Activated gamma-delta T cell treated with Interleukin-2 at 50 U/mL for 16 hours (primary cell): ENCODE measurements around the gene ZBTB49.
"Not testable (repeated sequence)": the region's sequence is repeated elsewhere in the genome, so short reads cannot be mapped to it uniquely, and the experiment has no call there.

Source experiments
- DNase-seq: peaks from one replicate; pipeline ENCODE4 v3.0.0-alpha.2; 2020

ZBTB49 gene, protein sequence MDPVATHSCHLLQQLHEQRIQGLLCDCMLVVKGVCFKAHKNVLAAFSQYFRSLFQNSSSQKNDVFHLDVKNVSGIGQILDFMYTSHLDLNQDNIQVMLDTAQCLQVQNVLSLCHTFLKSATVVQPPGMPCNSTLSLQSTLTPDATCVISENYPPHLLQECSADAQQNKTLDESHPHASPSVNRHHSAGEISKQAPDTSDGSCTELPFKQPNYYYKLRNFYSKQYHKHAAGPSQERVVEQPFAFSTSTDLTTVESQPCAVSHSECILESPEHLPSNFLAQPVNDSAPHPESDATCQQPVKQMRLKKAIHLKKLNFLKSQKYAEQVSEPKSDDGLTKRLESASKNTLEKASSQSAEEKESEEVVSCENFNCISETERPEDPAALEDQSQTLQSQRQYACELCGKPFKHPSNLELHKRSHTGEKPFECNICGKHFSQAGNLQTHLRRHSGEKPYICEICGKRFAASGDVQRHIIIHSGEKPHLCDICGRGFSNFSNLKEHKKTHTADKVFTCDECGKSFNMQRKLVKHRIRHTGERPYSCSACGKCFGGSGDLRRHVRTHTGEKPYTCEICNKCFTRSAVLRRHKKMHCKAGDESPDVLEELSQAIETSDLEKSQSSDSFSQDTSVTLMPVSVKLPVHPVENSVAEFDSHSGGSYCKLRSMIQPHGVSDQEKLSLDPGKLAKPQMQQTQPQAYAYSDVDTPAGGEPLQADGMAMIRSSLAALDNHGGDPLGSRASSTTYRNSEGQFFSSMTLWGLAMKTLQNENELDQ

DNA sequence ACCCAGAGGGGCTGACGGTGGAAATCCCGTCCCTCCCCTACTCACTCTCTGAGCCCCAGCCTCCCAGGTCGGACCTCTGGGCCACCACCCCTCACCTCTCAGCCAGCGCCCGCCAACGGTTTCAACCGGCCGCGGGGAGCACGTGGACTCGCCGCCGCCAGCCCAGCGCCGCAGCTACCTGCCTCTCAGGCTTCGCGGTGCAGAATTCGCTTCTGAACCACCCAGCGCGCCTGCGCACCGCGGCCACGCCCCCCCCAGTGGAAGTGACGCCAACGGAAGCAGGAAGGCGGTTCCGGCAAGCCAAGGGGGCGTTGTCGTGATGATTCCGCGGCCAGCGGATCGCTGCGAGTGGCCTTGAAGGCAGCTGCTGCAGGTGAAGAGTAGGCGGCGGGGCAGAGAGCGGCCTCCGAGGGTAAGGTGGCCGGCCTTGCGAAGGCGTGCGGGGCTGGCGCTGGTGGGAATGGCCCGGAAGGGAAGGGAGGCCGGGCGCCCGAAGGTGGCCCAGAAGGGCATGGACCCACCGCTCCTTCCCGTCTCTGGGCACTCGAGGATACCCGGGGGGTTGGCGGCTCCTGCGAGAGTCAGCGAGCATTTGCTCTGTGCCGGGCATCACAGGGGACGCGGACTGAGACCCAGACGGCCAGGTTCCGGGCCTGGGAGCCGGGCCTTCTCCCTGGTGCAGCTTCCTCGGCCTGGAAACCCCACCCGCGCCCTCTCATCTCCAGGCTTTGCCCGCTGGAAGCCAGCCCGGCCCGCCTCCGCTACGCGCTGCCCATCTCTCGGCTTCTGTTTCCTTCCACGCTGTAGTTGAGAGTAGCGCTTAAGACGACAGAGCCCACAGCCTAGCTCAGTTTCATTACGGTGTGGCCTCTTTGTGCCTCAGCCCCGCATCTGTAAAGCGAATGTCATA, at the start of gene ZBTB49, which contains the start of gene LYAR:
ZBTB49 (plus strand) TSS at position 311 of the 910 bp plus-strand sequence. CDS start 9,695 bp downstream, outside the sequence.
LYAR (minus strand) TSS at position 214 of the 910 bp plus-strand sequence. CDS start 6,412 bp downstream, outside the sequence.
- peak; percentile 98 for DNase-seq

- no peak for DNase-seq
Measured at GRCh38 chr4:4245172-4245571, 44.9 kb upstream of the ZBTB49 start.

- no peak for DNase-seq
Measured at GRCh38 chr4:4247696-4248028, 42.4 kb upstream of the ZBTB49 start.

GRCh38 chr4:4248029-4248884, 41.8 kb upstream of the ZBTB49 start, which contains the start of gene TMEM128:
Gene TMEM128, minus strand, starts transcription at chr4:4248223. Its CDS starts 21 bp downstream, at chr4:4248202.
- peak; percentile 89 for DNase-seq

GRCh38 chr4:4248885-4249203, 41.2 kb upstream of the ZBTB49 start:
- no peak for DNase-seq

DNA sequence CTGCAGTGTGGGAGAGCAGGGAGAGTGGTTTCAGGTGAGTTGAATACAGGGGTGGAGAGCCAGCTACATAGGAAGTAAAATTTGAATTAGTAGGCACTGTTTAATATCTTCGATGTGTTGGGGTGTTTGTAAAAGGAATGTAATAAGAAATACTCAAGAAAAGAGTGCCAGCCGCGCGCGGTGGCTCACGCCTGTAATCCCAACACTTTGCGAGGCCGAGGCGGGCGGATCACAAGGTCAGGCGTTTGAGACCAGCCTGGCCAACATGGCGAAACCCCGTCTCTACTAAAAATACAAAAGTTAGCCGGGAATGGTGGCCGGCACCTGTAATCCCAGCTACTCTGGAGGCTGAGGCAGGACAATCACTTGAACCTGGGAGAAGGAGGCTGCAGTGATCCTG, 40.7 kb upstream of the ZBTB49 start:
- DNase-seq: not testable (repeated sequence)

DNA sequence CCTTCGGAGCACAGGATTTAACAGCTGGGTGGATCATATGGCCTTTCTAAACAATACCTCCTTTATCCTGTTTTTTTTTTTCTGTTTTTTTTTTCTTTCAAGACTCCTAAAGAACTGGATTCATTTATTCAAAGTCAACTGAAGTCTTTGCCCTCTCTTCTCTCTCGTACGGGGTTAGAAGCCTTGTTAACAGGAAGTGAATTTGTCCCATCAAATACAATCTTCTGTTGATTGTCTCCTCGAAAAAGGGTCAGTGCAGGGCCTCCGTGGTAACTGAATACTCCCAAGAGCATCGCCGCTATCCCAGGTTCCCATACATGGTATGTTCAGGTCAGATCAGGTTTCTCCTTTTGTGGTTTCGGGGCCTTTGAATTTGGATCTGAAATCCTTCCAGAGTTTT, 40.2 kb upstream of the ZBTB49 start:
- DNase-seq: no peak

DNA sequence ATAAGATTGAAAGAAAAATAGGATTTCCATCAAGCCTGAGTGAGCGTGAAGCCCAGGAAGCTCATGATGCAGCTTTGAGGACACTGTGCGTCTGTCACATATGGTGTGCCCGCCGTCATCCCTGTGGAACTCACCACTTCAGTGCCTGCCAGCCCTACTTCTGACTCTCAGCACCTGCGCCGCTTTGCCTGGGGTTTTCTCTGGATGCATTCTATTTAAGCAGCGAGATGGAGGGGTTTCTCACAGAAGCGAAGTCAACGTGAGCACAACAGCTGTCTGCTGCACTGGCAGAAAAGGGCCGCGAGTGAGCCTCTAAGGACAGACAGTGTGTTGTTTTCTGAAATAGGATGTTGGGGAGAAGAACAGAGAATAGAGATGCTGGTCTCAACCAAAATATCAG, 35.9 kb upstream of the ZBTB49 start:
- no peak for DNase-seq

- no peak for DNase-seq
Measured at GRCh38 chr4:4254666-4255065, 35.4 kb upstream of the ZBTB49 start.

- no peak for DNase-seq
Measured at GRCh38 chr4:4256799-4257198, 33.3 kb upstream of the ZBTB49 start.

DNA sequence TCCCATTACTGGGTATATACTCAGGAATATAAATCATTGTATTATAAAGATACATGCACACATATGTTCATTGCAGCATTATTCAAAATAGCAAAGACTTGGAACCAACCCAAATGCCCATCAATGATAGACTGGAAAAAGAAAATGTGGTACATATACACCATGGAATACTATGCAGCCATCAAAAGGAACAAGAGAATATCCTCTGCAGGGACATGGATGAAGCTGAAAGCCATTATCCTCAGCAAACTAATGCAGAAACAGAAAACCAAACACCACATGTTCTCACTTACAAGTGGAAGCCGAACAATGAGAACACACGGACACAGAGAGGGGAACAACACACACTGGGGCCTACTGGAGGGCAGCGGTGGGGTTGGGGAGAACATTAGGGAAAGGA, 32.3 kb upstream of the ZBTB49 start:
- not testable (repeated sequence) for DNase-seq

DNA sequence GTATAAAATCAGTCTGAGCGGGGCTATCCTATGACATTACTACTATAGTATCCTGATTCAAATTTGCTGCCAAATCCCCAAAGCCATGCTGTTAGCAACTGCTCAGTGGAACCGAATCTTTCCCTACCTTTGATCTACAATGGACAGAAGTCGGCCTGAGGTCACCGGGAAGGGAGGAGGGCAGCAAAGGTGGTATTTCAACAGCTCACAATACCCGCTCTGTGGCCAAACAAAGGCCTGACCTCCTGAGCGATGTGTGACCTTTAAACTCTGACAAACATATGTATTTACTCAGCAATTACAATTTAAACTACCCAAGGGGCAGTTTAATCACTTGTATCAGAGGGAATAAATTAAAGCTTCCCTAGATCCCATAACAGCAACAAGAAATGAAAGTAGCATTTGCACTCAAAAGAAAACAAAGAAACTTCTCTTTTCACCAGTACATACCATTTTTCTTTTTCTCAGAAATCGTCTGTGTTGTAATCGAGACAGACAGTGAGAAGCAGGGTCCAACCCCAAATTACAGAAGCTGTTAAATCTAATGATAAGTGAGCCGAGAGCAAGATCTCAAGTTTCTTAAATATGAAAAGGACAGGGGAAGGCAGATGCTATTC, 30.5 kb upstream of the ZBTB49 start:
- DNase-seq: no peak

DNA sequence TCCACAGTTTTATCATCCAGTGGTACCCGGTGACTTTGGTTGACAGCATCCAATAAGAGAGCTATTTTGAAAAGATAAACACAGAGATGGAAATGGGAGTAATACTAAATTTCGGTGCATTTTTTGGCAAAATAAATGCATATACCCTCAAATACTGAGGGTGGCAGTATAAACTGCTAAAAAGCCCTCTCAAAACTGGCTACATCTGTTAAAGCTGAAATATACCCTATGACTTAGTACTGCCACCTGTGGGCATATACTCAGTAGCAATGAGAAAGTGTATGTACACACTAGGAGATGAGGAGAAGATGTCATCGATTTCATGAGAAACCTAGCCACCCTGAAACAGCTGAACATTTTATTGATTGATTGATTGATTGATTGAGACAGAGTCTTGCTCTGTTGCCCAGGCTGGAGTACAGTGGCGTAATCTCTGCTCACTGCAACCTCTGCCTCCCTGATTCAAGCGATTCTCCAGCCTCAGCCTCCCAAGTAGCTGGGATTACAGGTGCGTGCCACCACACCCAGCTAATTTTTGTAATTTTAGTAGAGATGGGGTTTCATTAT, 29.8 kb upstream of the ZBTB49 start:
- peak; percentile 22 for DNase-seq

DNA sequence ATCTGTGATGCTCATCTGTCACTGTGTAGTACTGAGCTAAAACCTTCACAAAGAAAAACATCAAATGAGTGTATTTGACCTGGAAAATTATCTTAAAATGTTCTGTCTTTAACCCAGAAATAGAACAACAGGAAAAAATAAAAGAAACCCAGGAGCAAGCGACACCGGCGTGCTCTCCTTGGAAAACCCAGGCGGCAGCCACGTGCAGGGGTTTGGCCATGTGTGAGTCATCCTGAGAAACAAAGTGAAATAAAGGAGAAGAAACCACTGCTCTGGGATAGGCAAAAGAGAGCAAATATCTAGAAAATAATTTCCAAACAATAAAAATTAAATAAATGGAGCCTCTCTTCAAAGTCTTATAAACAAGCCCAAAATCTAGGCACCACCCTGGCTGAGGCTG, 22.1 kb upstream of the ZBTB49 start:
- DNase-seq: no peak

- DNase-seq: no peak
Measured at GRCh38 chr4:4268776-4269175, 21.3 kb upstream of the ZBTB49 start.

- DNase-seq: peak; percentile 71
Measured at GRCh38 chr4:4269331-4269731, 20.7 kb upstream of the ZBTB49 start.

GRCh38 chr4:4269856-4270255, 20.2 kb upstream of the ZBTB49 start:
- peak; percentile 55 for DNase-seq

GRCh38 chr4:4270529-4270928, 19.5 kb upstream of the ZBTB49 start:
- DNase-seq: no peak

GRCh38 chr4:4271912-4272311, 18.1 kb upstream of the ZBTB49 start:
- no peak for DNase-seq

DNA sequence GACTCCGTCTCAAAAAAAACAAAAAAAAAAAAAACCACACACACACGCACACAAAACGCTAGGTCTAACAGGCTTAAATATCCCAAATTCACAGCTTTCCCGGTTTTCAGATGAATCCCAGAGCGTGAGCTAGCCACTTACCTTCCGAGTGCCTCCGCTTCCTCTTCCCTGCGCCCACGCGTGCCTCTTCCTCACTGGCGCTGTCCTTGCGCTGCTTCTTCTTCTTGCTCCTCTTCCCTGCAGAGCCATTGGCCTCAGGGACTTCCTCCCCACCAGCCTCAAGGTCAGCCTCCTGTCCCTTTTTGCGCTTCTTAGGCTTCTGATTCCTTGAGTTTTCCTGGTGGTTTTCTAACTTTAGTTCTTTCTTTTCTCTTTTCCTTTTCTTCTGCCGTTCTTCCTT, 15.8 kb upstream of the ZBTB49 start:
- DNase-seq: no peak

DNA sequence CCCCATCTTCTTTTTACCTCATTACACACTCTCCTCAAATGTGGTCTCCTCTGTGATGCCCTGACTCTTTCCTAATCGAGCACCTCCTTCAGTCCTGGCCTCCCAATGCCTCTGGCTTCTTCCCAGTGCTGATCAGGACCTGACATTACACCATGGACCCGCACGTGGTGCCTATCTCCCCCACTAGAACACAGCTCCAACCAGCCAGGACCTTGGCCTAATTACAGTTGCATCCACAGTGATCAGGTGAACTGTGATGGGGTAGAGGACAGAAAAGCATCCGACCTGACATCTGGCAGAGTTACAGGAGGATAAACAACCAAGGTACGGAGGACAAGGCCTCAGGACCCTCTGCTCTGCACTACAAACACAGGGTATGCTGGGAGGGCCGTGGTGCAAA, 12.5 kb upstream of the ZBTB49 start:
- DNase-seq: no peak
